ENCODE data around the gene MARCHF2.
A peak's percentile ranks its signal among the peaks of the same experiment; 100 is the strongest.

Gene MARCHF2

GRCh38 chr19:8444677-8445487, 31.8 kb downstream of the MARCHF2 start, which contains the start of gene HNRNPM:
Gene HNRNPM (plus strand): TSS chr19:8444975. CDS start chr19:8444999, 24 bp downstream.
- TF ChIP-seq L3MBTL2 (conservative IDR thresholded peaks at IDR 0.05) (peak; percentile 43; the same call in 1 of the 2 replicates), TARDBP (IDR thresholded peaks at IDR 0.05) (no peak), ARNT (IDR thresholded peaks at IDR 0.05) (no peak), PKNOX1 (IDR thresholded peaks at IDR 0.05) (no peak), SP1 (IDR thresholded peaks at IDR 0.05) (no peak), FOXM1 (IDR thresholded peaks at IDR 0.05; ENCODE audit: borderline replicate concordance) (no peak), CTBP1 (IDR thresholded peaks at IDR 0.05; ENCODE audit: borderline replicate concordance) (no peak)
- CTCF ChIA-PET, result interaction anchor here (1.0 kb wide), 1 partner anchor 91 kb away, joined by 3 read pairs; no protein-coding TSS in a partner anchor
- DNase-seq (ENCODE audit: extremely low spot score), result peak; percentile 99
- POLR2A ChIA-PET, result interaction anchor here (0.6 to 4.3 kb wide), 13 partner anchors 9 to 103 kb away, joined by 3 to 27 read pairs (median 3); partner anchors contain the start of genes MARCHF2 and ZNF414

GRCh38 chr19:8445488-8446001, 32.4 kb downstream of the MARCHF2 start:
- POLR2A ChIA-PET, result interaction anchor here (0.6 to 4.3 kb wide), 4 partner anchors 8 to 68 kb away, joined by 3 to 27 read pairs (median 4); partner anchors contain the start of genes MARCHF2 and ZNF414
- DNase-seq (ENCODE audit: extremely low spot score), result peak; percentile 27
- CTCF ChIA-PET, result no interaction called here
- TF ChIP-seq PKNOX1 (IDR thresholded peaks at IDR 0.05) (no peak), LEF1 (IDR thresholded peaks at IDR 0.05; ENCODE audit: borderline replicate concordance) (no peak), SP1 (IDR thresholded peaks at IDR 0.05) (no peak), BHLHE40 (IDR thresholded peaks at IDR 0.05; ENCODE audit: borderline replicate concordance) (no peak), ARNT (IDR thresholded peaks at IDR 0.05) (no peak), TARDBP (IDR thresholded peaks at IDR 0.05) (no peak), FOXK2 (IDR thresholded peaks at IDR 0.05) (no peak), FOXA1 (IDR thresholded peaks at IDR 0.05) (no peak), ELF4 (IDR thresholded peaks at IDR 0.05) (no peak), ZNF384 (IDR thresholded peaks at IDR 0.05) (no peak), CTBP1 (IDR thresholded peaks at IDR 0.05; ENCODE audit: borderline replicate concordance) (no peak), NFRKB (IDR thresholded peaks at IDR 0.05) (no peak), HDGF (IDR thresholded peaks at IDR 0.05; ENCODE audit: borderline replicate concordance) (no peak), SUZ12 (IDR thresholded peaks at IDR 0.05) (no peak), L3MBTL2 (conservative IDR thresholded peaks at IDR 0.05) (no peak), FOXM1 (IDR thresholded peaks at IDR 0.05; ENCODE audit: borderline replicate concordance) (no peak)

GRCh38 chr19:8446061-8446709, 33.1 kb downstream of the MARCHF2 start:
- DNase-seq (ENCODE audit: extremely low spot score), result no peak
- ChIA-PET POLR2A (interaction anchor here (0.6 to 4.3 kb wide), 4 partner anchors 9 to 68 kb away, joined by 3 to 27 read pairs (median 4); partner anchors contain the start of genes MARCHF2 and ZNF414), CTCF (interaction anchor here (1.1 kb wide), 1 partner anchor 105 kb away, joined by 3 read pairs; no protein-coding TSS in a partner anchor)
- TF ChIP-seq SUZ12 (IDR thresholded peaks at IDR 0.05) (no peak), TARDBP (IDR thresholded peaks at IDR 0.05) (no peak), BHLHE40 (IDR thresholded peaks at IDR 0.05; ENCODE audit: borderline replicate concordance) (no peak), FOXM1 (IDR thresholded peaks at IDR 0.05; ENCODE audit: borderline replicate concordance) (no peak), HDGF (IDR thresholded peaks at IDR 0.05; ENCODE audit: borderline replicate concordance) (no peak), PKNOX1 (IDR thresholded peaks at IDR 0.05) (no peak), ELF4 (IDR thresholded peaks at IDR 0.05) (no peak), ZNF384 (IDR thresholded peaks at IDR 0.05) (no peak)

GRCh38 chr19:8449830-8450229, 36.7 kb downstream of the MARCHF2 start:
- DNase-seq (ENCODE audit: extremely low spot score), result no peak
- TF ChIP-seq ZNF384 (IDR thresholded peaks at IDR 0.05) (no peak), NFRKB (IDR thresholded peaks at IDR 0.05) (no peak), BHLHE40 (IDR thresholded peaks at IDR 0.05; ENCODE audit: borderline replicate concordance) (no peak), FOXK2 (IDR thresholded peaks at IDR 0.05) (no peak), CTBP1 (IDR thresholded peaks at IDR 0.05; ENCODE audit: borderline replicate concordance) (no peak)
- ChIA-PET CTCF (interaction anchor here (0.6 kb wide), 2 partner anchors 30 to 34 kb away, joined by 4 to 6 read pairs; no protein-coding TSS in a partner anchor), POLR2A (interaction anchor here (1.3 to 3.4 kb wide), 2 partner anchors 8 to 64 kb away, joined by 5 to 18 read pairs; partner anchors contain the start of gene ZNF414)

GRCh38 chr19:8451377-8451776, 38.3 kb downstream of the MARCHF2 start:
- ChIA-PET POLR2A (interaction anchor here (1.6 kb wide), 1 partner anchor 38 kb away, joined by 6 read pairs; the partner anchor contains the start of gene MARCHF2), CTCF (no interaction called here)
- DNase-seq (ENCODE audit: extremely low spot score), result no peak
- TF ChIP-seq PKNOX1 (IDR thresholded peaks at IDR 0.05), result no peak
- no peak for TF ChIP-seq LEF1 (IDR thresholded peaks at IDR 0.05; ENCODE audit: borderline replicate concordance)
- no peak for TF ChIP-seq FOXM1 (IDR thresholded peaks at IDR 0.05; ENCODE audit: borderline replicate concordance)
- no peak for TF ChIP-seq ZNF384 (IDR thresholded peaks at IDR 0.05)
- no peak for TF ChIP-seq FOXK2 (IDR thresholded peaks at IDR 0.05)
- no peak for TF ChIP-seq ARNT (IDR thresholded peaks at IDR 0.05)
